Smooth muscle cell (in vitro differentiated cells): ENCODE measurements around the gene KLK13. TPM values are rescaled to one million over a fixed set of nuclear protein-coding genes. Genes with fewer than 3 reads are reported as not detected.

Experiments
- DNase-seq: peaks from one replicate; lab custom pipeline; 2025; ENCODE audit not compliant: unreplicated experiment; lab: John Stamatoyannopoulos, UW
- H2AFZ ChIP-seq: fragments of 200-600 bp; sonication (generic); 2 replicates; pipeline ENCODE4 v1.6.0; 2016; ENCODE audit warnings: antibody characterized with exemption, low read depth, mild to moderate bottlenecking
- H3F3A ChIP-seq: fragments of 200-600 bp; sonication (generic); 2 replicates; pipeline ENCODE4 v1.6.0; 2017; ENCODE audit warnings: antibody characterized with exemption, low read depth
- H3K27ac ChIP-seq: fragments of 200-600 bp; sonication (generic); 2 replicates; pipeline ENCODE4 v1.5.1; 2016; ENCODE audit warnings: low read depth, mild to moderate bottlenecking
- H3K27me3 ChIP-seq: fragments of 200-600 bp; sonication (generic); 2 replicates; pipeline ENCODE4 v1.6.1; 2016; ENCODE audit warnings: low read depth, mild to moderate bottlenecking
- H3K36me3 ChIP-seq: fragments of 200-600 bp; sonication (generic); 2 replicates; pipeline ENCODE4 v1.5.1; 2016; ENCODE audit warnings: low read depth
- H3K4me1 ChIP-seq: fragments of 200-600 bp; sonication (generic); 2 replicates; pipeline ENCODE4 v1.5.1; 2016; ENCODE audit warnings: low read depth
- H3K4me2 ChIP-seq: fragments of 200-600 bp; sonication (generic); 2 replicates; pipeline ENCODE4 v1.6.0; 2016; ENCODE audit warnings: mild to moderate bottlenecking
- H3K4me3 ChIP-seq: fragments of 200-600 bp; sonication (generic); 2 replicates; pipeline ENCODE4 v1.5.1; 2016; ENCODE audit warnings: mild to moderate bottlenecking
- H3K79me2 ChIP-seq: fragments of 200-600 bp; sonication (generic); 2 replicates; pipeline ENCODE4 v1.6.0; 2016; ENCODE audit warnings: low read depth, mild to moderate bottlenecking
- H3K9ac ChIP-seq: fragments of 200-600 bp; sonication (generic); 2 replicates; pipeline ENCODE4 v1.6.0; 2016; ENCODE audit warnings: low read depth
- H3K9me3 ChIP-seq: fragments of 200-600 bp; sonication (generic); replicated peaks from 2 replicates; pipeline ENCODE4 v1.5.1; 2016; ENCODE audit warnings: low read depth
- H4K20me1 ChIP-seq: fragments of 200-600 bp; sonication (generic); 2 replicates; pipeline ENCODE4 v1.6.0; 2016; ENCODE audit warnings: low read depth
- CTCF ChIP-seq: fragments of 200-600 bp; sonication (generic); IDR thresholded peaks from 2 replicates; pipeline ENCODE4 v1.5.1; 2017; ENCODE audit warnings: borderline replicate concordance, mild to moderate bottlenecking, antibody characterized with exemption; ENCODE audit not compliant: insufficient read depth, poor library complexity, severe bottlenecking
- WGBS: methylation state at CpG from one replicate; pipeline ENCODE4 v1.1.7; 2016; ENCODE audit warnings: low lambda C conversion rate; 5-methylcytosine and 5-hydroxymethylcytosine counted together
- polyA plus RNA-seq: library from polyadenylated mRNA; unstranded; fragments of >200 nt; fragmentation: Nextera tagmentation; extraction: Ambion mirVana; gene quantifications from 2 replicates; pipeline ENCODE4 v1.2.1, GENCODE V29; 2016
- total RNA-seq: library from RNA; depleted of rRNA; stranded (reverse); fragments of >200 nt; gene quantifications from 2 replicates; pipeline ENCODE4 v1.2.3, GENCODE V29; 2014

The KLK13 gene
- total and polyA plus RNA-seq, 2 experiments from 2014 or later, result 0.72 to 1.3 TPM

GRCh38 chr19:51096473-51097165, 31.7 kb upstream of the KLK13 start:
- Histone ChIP-seq H3K9ac (no peak overlapping the region), H3K4me1 (no peaks in the 10 kb centered on the region), H3K27me3 (no peaks in the 10 kb centered on the region), H3K9me3 (no peaks in the 10 kb centered on the region), H3F3A (peaks cover 3% of the 10 kb centered on the region), H2AFZ (no peak overlapping the region), H3K4me3 (no peak overlapping the region), H3K36me3 (no peaks in the 10 kb centered on the region), H3K79me2 (no peaks in the 10 kb centered on the region), H4K20me1 (peaks cover 55% of the 10 kb centered on the region), H3K27ac (no peak overlapping the region), H3K4me2 (no peak overlapping the region)
- 90% methylated on average over 6 of the region's 6 CpGs for WGBS
- DNase-seq, result no peak
- TF ChIP-seq CTCF, result no peak

DNA sequence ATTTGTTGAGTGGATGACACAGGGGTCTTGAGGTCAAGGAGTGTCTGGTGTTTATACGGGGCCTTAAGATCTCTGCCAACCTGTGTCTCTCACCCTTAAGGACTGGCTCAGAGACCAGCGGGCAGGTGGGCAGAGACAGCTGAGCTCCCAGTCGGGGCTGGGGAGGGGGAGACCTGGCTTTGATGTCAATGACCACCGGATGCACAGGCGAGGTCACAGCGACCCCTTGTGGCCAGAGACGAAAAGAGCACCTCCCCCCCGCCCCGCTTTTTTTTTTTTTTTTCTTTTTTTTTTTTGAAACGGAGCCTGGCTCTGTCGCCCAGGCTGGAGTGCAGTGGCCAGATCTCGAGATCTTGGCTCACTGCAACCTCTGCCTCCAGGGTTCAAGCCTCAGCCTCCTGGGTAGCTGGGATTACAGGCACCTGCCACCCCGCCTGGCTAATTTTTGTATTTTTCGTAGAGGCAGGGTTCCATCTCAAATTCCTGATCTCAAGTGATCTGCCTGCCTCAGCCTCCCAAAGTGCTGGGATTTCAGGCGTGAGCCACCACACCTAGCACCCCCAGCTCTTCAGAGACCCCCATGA, 29.9 kb upstream of the KLK13 start:
- H3K4me2 ChIP-seq, result no peak overlapping the region
- H3K4me1 ChIP-seq, result no peaks in the 10 kb centered on the region
- H3F3A ChIP-seq, result peaks cover 3% of the 10 kb centered on the region
- H3K79me2 ChIP-seq, result no peaks in the 10 kb centered on the region
- H3K9ac ChIP-seq, result no peak overlapping the region
- peak; percentile 73 for TF ChIP-seq CTCF
- H3K27ac ChIP-seq, result no peak overlapping the region
- H3K4me3 ChIP-seq, result no peak overlapping the region
- no peak for DNase-seq
- peaks cover 38% of the 10 kb centered on the region for H4K20me1 ChIP-seq
- no peak overlapping the region for H2AFZ ChIP-seq
- H3K27me3 ChIP-seq, result no peaks in the 10 kb centered on the region
- whole genome bisulfite sequencing, result 33% methylated on average over 10 of the region's 15 CpGs
- H3K9me3 ChIP-seq, result no peaks in the 10 kb centered on the region
- H3K36me3 ChIP-seq, result no peaks in the 10 kb centered on the region

- Histone ChIP-seq H3K27me3 (no peaks in the 10 kb centered on the region), H3K9ac (no peak overlapping the region), H4K20me1 (peaks cover 28% of the 10 kb centered on the region), H3F3A (peaks cover 3% of the 10 kb centered on the region), H3K9me3 (no peaks in the 10 kb centered on the region), H3K79me2 (no peaks in the 10 kb centered on the region), H3K27ac (no peak overlapping the region), H3K4me3 (no peak overlapping the region), H3K4me1 (no peaks in the 10 kb centered on the region), H3K36me3 (no peaks in the 10 kb centered on the region), H2AFZ (no peak overlapping the region), H3K4me2 (no peak overlapping the region)
- no peak for TF ChIP-seq CTCF
- WGBS, result 83% methylated on average over 22 of the region's 22 CpGs
- DNase-seq, result no peak
Observed at GRCh38 chr19:51093510-51094345, 28.8 kb upstream of the KLK13 start.
